Neural progenitor cell (in vitro differentiated cells): ENCODE measurements around the gene NDUFS8.

Source experiments
- CTCF ChIP-seq: fragments of 200-600 bp; sonication (generic); IDR thresholded peaks from 2 replicates; pipeline ENCODE4 v1.5.1; 2017; ENCODE audit warnings: antibody characterized with exemption, mild to moderate bottlenecking
- EZH2 ChIP-seq: fragments of 200-600 bp; sonication (generic); IDR thresholded peaks from 2 replicates; pipeline ENCODE4 v1.6.1; 2017; ENCODE audit warnings: antibody characterized with exemption, mild to moderate bottlenecking, moderate library complexity

- TF ChIP-seq CTCF (no peak), EZH2 (no peak)
Measured at GRCh38 chr11:68041617-68042218, 11.2 kb downstream of the NDUFS8 start.
